Liver (tissue), 9 donors: Measurements from ENCODE around the gene PINLYP. TPM values are rescaled to one million over a fixed set of nuclear protein-coding genes. Genes with fewer than 3 reads are reported as not detected.

Experiments used
- DNase-seq: peaks from one replicate; pipeline ENCODE4 v3.0.0-alpha.2; 2017; ENCODE audit warnings: low spot score
- H3K27ac ChIP-seq, 2 donors: one replicate each; pipeline ENCODE4 v1.7.0; 2013; ENCODE audit warnings: inconsistent platforms in 2 of 2, low read length in 2 of 2, control low read depth in 1 of 2, low read depth in 1 of 2, mild to moderate bottlenecking in 1 of 2
- H3K27me3 ChIP-seq, 4 donors: one replicate each; pipeline versions ENCODE4 v1.6.1 to v1.7.0; 2013; ENCODE audit warnings: low read length in 3 of 4, inconsistent platforms in 1 of 4, mild to moderate bottlenecking in 1 of 4, moderate library complexity in 1 of 4; ENCODE audit not compliant: control insufficient read depth in 4 of 4, insufficient read depth in 4 of 4
- H3K36me3 ChIP-seq, 4 donors: one replicate each; pipeline versions ENCODE4 v1.6.1 to v1.7.0; 2013; ENCODE audit warnings: low read length in 3 of 4, mild to moderate bottlenecking in 3 of 4, low read depth in 1 of 4, moderate library complexity in 1 of 4; ENCODE audit not compliant: control insufficient read depth in 4 of 4, insufficient read depth in 3 of 4
- H3K4me1 ChIP-seq, 4 donors: one replicate each; pipeline versions ENCODE4 v1.6.1 to v1.7.0; 2013; ENCODE audit warnings: low read length in 3 of 4, mild to moderate bottlenecking in 3 of 4, moderate library complexity in 1 of 4; ENCODE audit not compliant: control insufficient read depth in 4 of 4, insufficient read depth in 4 of 4
- H3K4me3 ChIP-seq, 3 donors: one replicate each; pipeline versions ENCODE4 v1.6.1 to v1.7.0; 2013; ENCODE audit warnings: low read length in 3 of 3, control low read depth in 1 of 3, low read depth in 1 of 3, mild to moderate bottlenecking in 1 of 3
- H3K9ac ChIP-seq, 2 donors: one replicate each; pipeline ENCODE4 v1.7.0; 2013; ENCODE audit warnings: low read length in 2 of 2, mild to moderate bottlenecking in 2 of 2, moderate library complexity in 2 of 2, control low read depth in 1 of 2, low read depth in 1 of 2
- H3K9me3 ChIP-seq, 4 donors: one replicate each; pipeline versions ENCODE4 v1.6.1 to v1.7.0; 2013; ENCODE audit warnings: low read length in 3 of 4; ENCODE audit not compliant: control insufficient read depth in 4 of 4
- ATF3 ChIP-seq: IDR thresholded peaks from 2 replicates; pipeline ENCODE4 v1.6.1; 2016; ENCODE audit warnings: antibody characterized with exemption
- CTCF ChIP-seq: fragments of 150-350 bp; IDR thresholded peaks from 2 replicates; pipeline ENCODE4 v1.5.1; 2017; ENCODE audit warnings: improper control_type of control experiment, low read depth, low read length; ENCODE audit not compliant: missing input control
- FOXA1 ChIP-seq: IDR thresholded peaks from 2 replicates; pipeline ENCODE4 v1.6.1; 2016; ENCODE audit warnings: antibody characterized with exemption
- FOXA2 ChIP-seq: IDR thresholded peaks from 2 replicates; pipeline ENCODE4 v1.6.1; 2016; ENCODE audit warnings: antibody characterized with exemption
- GABPA ChIP-seq, 2 donors: IDR thresholded peaks in 1 of 2; conservative IDR thresholded peaks in 1 of 2; 2 replicates each; pipeline ENCODE4 v1.6.1; 2016; ENCODE audit warnings: antibody characterized with exemption in 2 of 2, mild to moderate bottlenecking in 1 of 2, moderate library complexity in 1 of 2
- HNF4A ChIP-seq, 2 donors: conservative IDR thresholded peaks; 2 replicates each; pipeline ENCODE4 v1.6.1; 2016; ENCODE audit warnings: antibody characterized with exemption in 2 of 2, mild to moderate bottlenecking in 2 of 2
- HNF4G ChIP-seq: IDR thresholded peaks from 2 replicates; pipeline ENCODE4 v1.6.1; 2016; ENCODE audit warnings: antibody characterized with exemption
- JUND ChIP-seq, 2 donors: IDR thresholded peaks; 2 replicates each; pipeline ENCODE4 v1.6.1; 2016; ENCODE audit warnings: antibody characterized with exemption in 2 of 2
- MAX ChIP-seq: IDR thresholded peaks from 2 replicates; pipeline ENCODE4 v1.6.1; 2016; ENCODE audit warnings: antibody characterized with exemption
- NR2F2 ChIP-seq: IDR thresholded peaks from 2 replicates; pipeline ENCODE4 v1.6.1; 2016; ENCODE audit warnings: antibody characterized with exemption
- RAD21 ChIP-seq, 2 donors: IDR thresholded peaks; 2 replicates each; pipeline ENCODE4 v1.6.1; 2016; ENCODE audit warnings: antibody characterized with exemption in 2 of 2, mild to moderate bottlenecking in 2 of 2
- REST ChIP-seq: IDR thresholded peaks from 2 replicates; pipeline ENCODE4 v1.6.1; 2016; ENCODE audit warnings: antibody characterized with exemption, mild to moderate bottlenecking
- RXRA ChIP-seq, 2 donors: IDR thresholded peaks; 2 replicates each; pipeline ENCODE4 v1.6.1; 2017 to 2018; ENCODE audit warnings: antibody characterized with exemption in 2 of 2, mild to moderate bottlenecking in 1 of 2
- SP1 ChIP-seq: IDR thresholded peaks from 2 replicates; pipeline ENCODE4 v1.6.1; 2018; ENCODE audit warnings: antibody characterized with exemption, mild to moderate bottlenecking
- TAF1 ChIP-seq: conservative IDR thresholded peaks from 2 replicates; pipeline ENCODE4 v1.6.1; 2016; ENCODE audit warnings: antibody characterized with exemption, mild to moderate bottlenecking
- YY1 ChIP-seq: IDR thresholded peaks from 2 replicates; pipeline ENCODE4 v1.6.1; 2016; ENCODE audit warnings: antibody characterized with exemption, mild to moderate bottlenecking
- WGBS: extraction: QIAGEN DNeasy Blood & Tissue Kit; methylation state at CpG from one replicate; pipeline ENCODE4 v1.1.7; 2013; 5-methylcytosine and 5-hydroxymethylcytosine counted together
- polyA plus RNA-seq, 2 donors: library from polyadenylated mRNA; stranded (reverse) in 1 of 2; unstranded in 1 of 2; fragments of 200-250 nt in 1 of 2; fragments of >200 nt in 1 of 2; fragmentation: Nextera tagmentation in 1 of 2; extraction: Ambion mirVana in 1 of 2; gene quantifications; one replicate each; pipeline versions ENCODE4 v1.2.1 to v1.2.3, GENCODE V29; 2013 to 2015
- total RNA-seq, 2 donors: library from RNA; depleted of rRNA; stranded (reverse); fragments of >200 nt; gene quantifications; one replicate each; pipeline ENCODE4 v1.2.3, GENCODE V29; 2014
- donor health status: healthy.
- donor health status: healthy.
- donor health status: healthy.
- donor health status: healthy.
- donor health status: healthy.

PINLYP gene
- total and polyA plus RNA-seq, 4 donors = 0.42 to 4.3 (median 0.57) TPM

- Histone ChIP-seq H3K9ac (peak overlapping the region in 1 of 2 donors; percentile 41), H3K27me3 (no peaks in the 10 kb centered on the region), H3K9me3 (no peaks in the 10 kb centered on the region), H3K36me3 (no peaks in the 10 kb centered on the region), H3K4me3 (peak overlapping the region in 1 of 3 donors; percentile 94), H3K4me1 (peaks cover 1 to 43% (median 36%) of the 10 kb centered on the region in 4 donors), H3K27ac (peak overlapping the region in 1 of 2 donors; percentile 2)
- WGBS = 27% methylated on average over 13 of the region's 13 CpGs
- DNase-seq = no peak
- TF ChIP-seq FOXA2 = no peak
- no peak for TF ChIP-seq CTCF
- no peak for TF ChIP-seq YY1
- no peak for TF ChIP-seq NR2F2
- no peak for TF ChIP-seq JUND (IDR thresholded peaks at IDR 0.05)
- TF ChIP-seq HNF4A (conservative IDR thresholded peaks at IDR 0.05) = no peak
Observed at GRCh38 chr19:43527860-43528622, 47.6 kb upstream of the PINLYP start.

- H3K9ac ChIP-seq = peak overlapping the region; percentile 0 to 74
- H3K27ac ChIP-seq = peak overlapping the region; percentile 92 to 98
- no peaks in the 10 kb centered on the region for H3K36me3 ChIP-seq
- peaks cover 1 to 28% (median 20%) of the 10 kb centered on the region in 4 donors for H3K4me1 ChIP-seq
- H3K27me3 ChIP-seq = no peaks in the 10 kb centered on the region
- TF ChIP-seq RAD21 (IDR thresholded peaks at IDR 0.05) = no peak
- no peak for TF ChIP-seq ATF3
- TF ChIP-seq HNF4A (conservative IDR thresholded peaks at IDR 0.05) = peak; percentile 24 to 26
- no peak for TF ChIP-seq CTCF
- TF ChIP-seq NR2F2 = peak; percentile 39
- TF ChIP-seq FOXA1 = no peak
- no peaks in the 10 kb centered on the region for H3K9me3 ChIP-seq
- H3K4me3 ChIP-seq = peak overlapping the region; percentile 57 to 84 (median 68)
- no peak for DNase-seq
- under 1% methylated on average over 16 of the region's 16 CpGs for WGBS
Observed at GRCh38 chr19:43532571-43532961, 43.0 kb upstream of the PINLYP start.

- peak within 1 kb of the TSS; percentile 92 to 98 for H3K27ac ChIP-seq
- H3K9ac ChIP-seq = peak within 1 kb of the TSS; percentile 0 to 74
- H3K4me3 ChIP-seq = peak within 1 kb of the TSS; percentile 57 to 84 (median 68)
- H3K27me3 ChIP-seq = no peaks in the 10 kb centered on the region
- H3K36me3 ChIP-seq = peaks cover 0 to 2% (median 0%) of the 10 kb centered on the region in 4 donors
- peaks cover 1 to 23% (median 16%) of the 10 kb centered on the region in 4 donors for H3K4me1 ChIP-seq
- under 1% methylated on average over 47 of the region's 47 CpGs for WGBS
- no peaks in the 10 kb centered on the region for H3K9me3 ChIP-seq
- DNase-seq = peak; percentile 79
- TF ChIP-seq FOXA2 (no peak), SP1 (peak; percentile 75), FOXA1 (no peak), HNF4A (conservative IDR thresholded peaks at IDR 0.05) (peak in 1 of 2 donors; percentile 27), HNF4G (no peak), GABPA (IDR thresholded peaks at IDR 0.05 in 1 of 2, conservative IDR thresholded peaks at IDR 0.05 in 1 of 2) (peak in 1 of 2 donors; percentile 43), TAF1 (no peak), MAX (peak; percentile 90), REST (peak; percentile 25), ATF3 (no peak), RXRA (IDR thresholded peaks at IDR 0.05) (peak; percentile 49 to 59), NR2F2 (no peak)
Observed at GRCh38 chr19:43532962-43533545, 42.5 kb upstream of the PINLYP start, which contains the start of gene ZNF575. TSS of gene ZNF575 (plus strand) at chr19:43533188. CDS start at chr19:43534423, 1,235 bp downstream.
